Fibroblast of mammary gland (primary cell): ENCODE measurements around the gene GRK2.
A peak's percentile ranks its signal among the peaks of the same experiment; 100 is the strongest.

Source experiments
- DNase-seq: peaks from one replicate; pipeline ENCODE4 v3.0.0-alpha.2; 2010; ENCODE audit warnings: low read depth
- H3K4me3 ChIP-seq: 2 replicates; pipeline ENCODE4 v1.5.1; 2011; ENCODE audit warnings: low read depth, mild to moderate bottlenecking, low read length, moderate library complexity; ENCODE audit not compliant: control insufficient read depth
- TF ChIP-seq, protein P1 (sequence below): conservative IDR thresholded peaks from 2 replicates; pipeline ENCODE4 v1.5.1; 2011; ENCODE audit warnings: low read depth, low read length, inconsistent platforms; ENCODE audit not compliant: control insufficient read depth, insufficient read depth

The GRK2 gene

GRCh38 chr11:67238894-67239782 lies 27.1 kb upstream of the GRK2 start:
- TF ChIP-seq, protein P1, sequence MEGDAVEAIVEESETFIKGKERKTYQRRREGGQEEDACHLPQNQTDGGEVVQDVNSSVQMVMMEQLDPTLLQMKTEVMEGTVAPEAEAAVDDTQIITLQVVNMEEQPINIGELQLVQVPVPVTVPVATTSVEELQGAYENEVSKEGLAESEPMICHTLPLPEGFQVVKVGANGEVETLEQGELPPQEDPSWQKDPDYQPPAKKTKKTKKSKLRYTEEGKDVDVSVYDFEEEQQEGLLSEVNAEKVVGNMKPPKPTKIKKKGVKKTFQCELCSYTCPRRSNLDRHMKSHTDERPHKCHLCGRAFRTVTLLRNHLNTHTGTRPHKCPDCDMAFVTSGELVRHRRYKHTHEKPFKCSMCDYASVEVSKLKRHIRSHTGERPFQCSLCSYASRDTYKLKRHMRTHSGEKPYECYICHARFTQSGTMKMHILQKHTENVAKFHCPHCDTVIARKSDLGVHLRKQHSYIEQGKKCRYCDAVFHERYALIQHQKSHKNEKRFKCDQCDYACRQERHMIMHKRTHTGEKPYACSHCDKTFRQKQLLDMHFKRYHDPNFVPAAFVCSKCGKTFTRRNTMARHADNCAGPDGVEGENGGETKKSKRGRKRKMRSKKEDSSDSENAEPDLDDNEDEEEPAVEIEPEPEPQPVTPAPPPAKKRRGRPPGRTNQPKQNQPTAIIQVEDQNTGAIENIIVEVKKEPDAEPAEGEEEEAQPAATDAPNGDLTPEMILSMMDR, result no peak
- peak; percentile 35 for DNase-seq
- peak overlapping the region; percentile 35 for H3K4me3 ChIP-seq

- TF ChIP-seq, protein P1, result no peak
- peak; percentile 97 for DNase-seq
- H3K4me3 ChIP-seq, result peak overlapping the region; percentile 94
Measured at GRCh38 chr11:67239783-67240575, 26.3 kb upstream of the GRK2 start.

DNA sequence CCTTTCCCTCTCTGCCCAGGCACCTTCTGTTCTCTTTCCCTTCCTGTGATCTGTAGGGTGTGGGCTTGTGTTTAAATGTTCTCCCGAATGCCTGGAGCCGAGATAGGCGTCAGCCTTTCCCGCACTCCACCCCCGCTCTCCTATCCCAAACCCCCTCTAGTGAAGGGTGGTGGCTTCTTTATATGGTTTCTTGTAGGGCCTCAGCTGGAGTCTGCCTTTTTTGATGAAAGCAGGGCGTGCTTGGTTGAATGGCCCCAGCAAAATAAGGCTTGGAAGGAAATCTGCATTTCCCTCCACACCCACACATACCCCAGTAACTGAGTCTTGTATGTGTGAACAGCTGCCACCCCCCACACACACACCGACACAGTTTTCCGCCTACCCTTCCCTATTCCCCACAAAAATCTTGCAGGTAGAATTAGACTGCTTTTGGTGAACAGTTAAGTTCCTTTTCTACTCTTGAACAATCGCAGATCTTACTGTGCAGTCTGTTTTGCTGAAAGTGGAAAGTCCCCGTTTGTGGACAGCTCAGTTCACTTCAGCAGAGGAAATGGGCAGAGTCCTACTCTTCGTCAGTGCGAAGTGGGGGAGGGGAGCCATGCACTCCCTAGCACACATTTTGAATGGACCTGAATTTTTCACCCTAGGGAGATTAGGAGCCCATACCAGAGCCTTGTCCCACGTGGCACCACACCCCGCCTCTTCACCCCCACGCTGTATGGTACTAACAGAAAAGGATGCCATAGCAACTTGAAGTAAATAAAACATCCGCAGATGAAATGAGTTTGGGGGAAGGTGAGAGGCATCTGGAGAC lies 25.5 kb upstream of the GRK2 start:
- H3K4me3 ChIP-seq, result peak overlapping the region; percentile 94
- TF ChIP-seq, protein P1, result no peak
- peak; percentile 70 for DNase-seq

- H3K4me3 ChIP-seq, result no peak overlapping the region
- no peak for DNase-seq
- TF ChIP-seq, protein P1, result no peak
Measured at GRCh38 chr11:67242548-67242947, 23.7 kb upstream of the GRK2 start.

DNA sequence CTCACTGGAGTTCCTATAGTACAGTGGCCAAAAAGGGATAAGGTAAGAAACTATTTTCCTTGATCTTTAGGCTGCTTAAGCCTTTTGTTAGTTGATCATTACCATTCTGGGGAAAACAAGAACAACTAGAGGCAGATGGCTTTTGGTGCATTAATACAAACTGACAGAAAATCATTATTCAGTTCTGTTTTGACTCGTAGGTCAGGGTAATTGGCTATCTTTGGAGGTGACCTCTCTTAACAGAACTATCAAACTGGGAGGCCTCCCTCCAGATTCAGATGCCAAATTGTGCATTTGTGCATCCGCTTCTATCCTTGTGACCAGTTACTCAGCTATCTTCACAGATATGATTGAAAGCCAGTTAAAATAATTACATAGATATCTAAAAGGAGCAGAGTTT lies 23.2 kb upstream of the GRK2 start:
- TF ChIP-seq, protein P1, result no peak
- no peak for DNase-seq
- no peak overlapping the region for H3K4me3 ChIP-seq

DNA sequence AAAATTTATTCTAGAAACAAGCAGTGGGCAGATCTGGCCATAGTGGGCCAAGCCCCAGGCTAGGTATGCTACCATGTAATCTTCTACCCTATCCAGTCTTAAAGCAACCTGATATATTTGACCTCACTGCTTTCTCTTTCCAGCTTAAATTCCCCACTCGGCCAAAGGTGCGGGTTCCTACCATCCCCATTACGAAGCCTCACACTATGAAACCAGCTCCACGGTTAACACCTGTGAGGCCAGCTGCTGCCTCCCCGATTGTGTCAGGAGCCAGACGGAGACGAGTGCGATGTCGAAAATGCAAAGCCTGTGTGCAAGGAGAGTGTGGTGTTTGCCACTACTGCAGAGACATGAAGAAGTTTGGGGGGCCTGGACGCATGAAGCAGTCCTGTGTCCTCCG lies 21.2 kb upstream of the GRK2 start:
- TF ChIP-seq, protein P1, result no peak
- H3K4me3 ChIP-seq, result no peak overlapping the region
- no peak for DNase-seq
